Measurements from ENCODE around the gene ANAPC15. TPM values are rescaled to one million over a fixed set of nuclear protein-coding genes. Genes with fewer than 3 reads are reported as not detected.
"Not testable (repeated sequence)": the region's sequence is repeated elsewhere in the genome, so short reads cannot be mapped to it uniquely, and the experiment has no call there.

Gene ANAPC15
- total and polyA plus RNA-seq, 4 donors = 8.4 to 22.4 (median 15.0) TPM

- TF ChIP-seq REST (IDR thresholded peaks at IDR 0.05) = no peak
These were observed 43.3 kb upstream of the ANAPC15 start (continued) for GRCh38 chr11:72155751-72156150.

- H3K4me3 ChIP-seq (ENCODE audit: low read depth in 1 of 3, low read length in 3 of 3) = no peak overlapping the region
- no peaks in the 10 kb centered on the region for H3K9me3 ChIP-seq (ENCODE audit: control insufficient read depth in 4 of 4, low read length in 3 of 4)
- no peak overlapping the region for H3K27ac ChIP-seq (ENCODE audit: low read depth in 1 of 2, low read length in 2 of 2)
- no peaks in the 10 kb centered on the region for H3K36me3 ChIP-seq (ENCODE audit: control insufficient read depth in 4 of 4, insufficient read depth in 3 of 4, low read depth in 1 of 4, low read length in 3 of 4)
- no peak for TF ChIP-seq RAD21 (IDR thresholded peaks at IDR 0.05)
- TF ChIP-seq SP1 (IDR thresholded peaks at IDR 0.05) = no peak
- no peak for TF ChIP-seq TAF1 (conservative IDR thresholded peaks at IDR 0.05)
- TF ChIP-seq HNF4G (IDR thresholded peaks at IDR 0.05) = no peak
- no peak for TF ChIP-seq EGR1 (IDR thresholded peaks at IDR 0.05; ENCODE audit: low read depth in 2 of 2)
- no peak for TF ChIP-seq YY1 (IDR thresholded peaks at IDR 0.05)
- H3K9ac ChIP-seq (ENCODE audit: low read depth in 1 of 2, low read length in 2 of 2) = no peak overlapping the region
- no peaks in the 10 kb centered on the region for H3K4me1 ChIP-seq (ENCODE audit: control insufficient read depth in 4 of 4, insufficient read depth in 4 of 4, low read length in 3 of 4)
- 86% methylated on average over 3 of the region's 3 CpGs for WGBS
- DNase-seq (ENCODE audit: low spot score) = no peak
- H3K27me3 ChIP-seq (ENCODE audit: control insufficient read depth in 4 of 4, insufficient read depth in 4 of 4, low read length in 3 of 4) = peaks cover 0 to 5% (median 0%) of the 10 kb centered on the region in 4 donors
These were observed 42.3 kb upstream of the ANAPC15 start for GRCh38 chr11:72154816-72155215.

GRCh38 chr11:72153874-72154273, 41.4 kb upstream of the ANAPC15 start:
- not testable (repeated sequence) for H3K9me3 ChIP-seq (ENCODE audit: control insufficient read depth in 4 of 4, low read length in 3 of 4); H3K36me3 ChIP-seq (ENCODE audit: control insufficient read depth in 4 of 4, insufficient read depth in 3 of 4, low read depth in 1 of 4, low read length in 3 of 4); H3K4me1 ChIP-seq (ENCODE audit: control insufficient read depth in 4 of 4, insufficient read depth in 4 of 4, low read length in 3 of 4); H3K9ac ChIP-seq (ENCODE audit: low read depth in 1 of 2, low read length in 2 of 2); DNase-seq (ENCODE audit: low spot score); H3K27ac ChIP-seq (ENCODE audit: low read depth in 1 of 2, low read length in 2 of 2); H3K4me3 ChIP-seq (ENCODE audit: low read depth in 1 of 3, low read length in 3 of 3); H3K27me3 ChIP-seq (ENCODE audit: control insufficient read depth in 4 of 4, insufficient read depth in 4 of 4, low read length in 3 of 4)
- WGBS = 90% methylated on average over 5 of the region's 6 CpGs

- H3K27ac ChIP-seq (ENCODE audit: low read depth in 1 of 2, low read length in 2 of 2) = no peak overlapping the region
- WGBS = 78% methylated on average over 4 of the region's 4 CpGs
- TF ChIP-seq FOXA1 (IDR thresholded peaks at IDR 0.05) (no peak), REST (IDR thresholded peaks at IDR 0.05) (no peak), GABPA (IDR thresholded peaks at IDR 0.05 in 1 of 2, conservative IDR thresholded peaks at IDR 0.05 in 1 of 2) (no peak), RXRA (IDR thresholded peaks at IDR 0.05) (no peak), YY1 (IDR thresholded peaks at IDR 0.05) (no peak), TAF1 (conservative IDR thresholded peaks at IDR 0.05) (no peak), MAX (IDR thresholded peaks at IDR 0.05) (no peak), EGR1 (IDR thresholded peaks at IDR 0.05; ENCODE audit: low read depth in 2 of 2) (no peak), HNF4A (conservative IDR thresholded peaks at IDR 0.05) (no peak), FOXA2 (IDR thresholded peaks at IDR 0.05) (no peak)
- DNase-seq (ENCODE audit: low spot score) = no peak
- no peak overlapping the region for H3K4me3 ChIP-seq (ENCODE audit: low read depth in 1 of 3, low read length in 3 of 3)
- no peaks in the 10 kb centered on the region for H3K9me3 ChIP-seq (ENCODE audit: control insufficient read depth in 4 of 4, low read length in 3 of 4)
- no peaks in the 10 kb centered on the region for H3K27me3 ChIP-seq (ENCODE audit: control insufficient read depth in 4 of 4, insufficient read depth in 4 of 4, low read length in 3 of 4)
- no peaks in the 10 kb centered on the region for H3K4me1 ChIP-seq (ENCODE audit: control insufficient read depth in 4 of 4, insufficient read depth in 4 of 4, low read length in 3 of 4)
- H3K9ac ChIP-seq (ENCODE audit: low read depth in 1 of 2, low read length in 2 of 2) = no peak overlapping the region
- no peaks in the 10 kb centered on the region for H3K36me3 ChIP-seq (ENCODE audit: control insufficient read depth in 4 of 4, insufficient read depth in 3 of 4, low read depth in 1 of 4, low read length in 3 of 4)
These were observed 38.4 kb upstream of the ANAPC15 start for GRCh38 chr11:72150882-72151281.

Data from liver (tissue), 9 donors.